Hepatocyte (in vitro differentiated cells): Measurements from ENCODE around the gene DOC2A. TPM values are rescaled to one million over a fixed set of nuclear protein-coding genes. Genes with fewer than 3 reads are reported as not detected.

Source experiments
- DNase-seq: peaks from one replicate; pipeline ENCODE4 v3.0.0-alpha.2; 2016; ENCODE audit warnings: low spot score
- H2AFZ ChIP-seq: fragments of 200-600 bp; sonication (generic); 2 replicates; pipeline ENCODE4 v1.6.0; 2016; ENCODE audit warnings: antibody characterized with exemption, mild to moderate bottlenecking
- H3K27ac ChIP-seq: fragments of 200-600 bp; sonication (generic); 2 replicates; pipeline ENCODE4 v1.5.1; 2016; ENCODE audit warnings: mild to moderate bottlenecking
- H3K27me3 ChIP-seq: fragments of 200-600 bp; sonication (generic); 2 replicates; pipeline ENCODE4 v1.6.1; 2016
- H3K36me3 ChIP-seq: fragments of 200-600 bp; sonication (generic); replicated peaks from 2 replicates; pipeline ENCODE4 v1.5.1; 2016; ENCODE audit warnings: low read depth; ENCODE audit not compliant: insufficient read depth
- H3K4me1 ChIP-seq: fragments of 200-600 bp; sonication (generic); 2 replicates; pipeline ENCODE4 v1.5.1; 2016; ENCODE audit warnings: mild to moderate bottlenecking, moderate library complexity; ENCODE audit not compliant: insufficient read depth
- H3K4me2 ChIP-seq: fragments of 200-600 bp; sonication (generic); 2 replicates; pipeline ENCODE4 v1.6.0; 2016
- H3K4me3 ChIP-seq: fragments of 200-600 bp; sonication (generic); 2 replicates; pipeline ENCODE4 v1.5.1; 2016; ENCODE audit warnings: mild to moderate bottlenecking
- H3K79me2 ChIP-seq: fragments of 200-600 bp; sonication (generic); 2 replicates; pipeline ENCODE4 v1.6.0; 2017; ENCODE audit warnings: mild to moderate bottlenecking
- H3K9me2 ChIP-seq: fragments of 200-600 bp; sonication (generic); replicated peaks from 2 replicates; pipeline ENCODE4 v1.6.0; 2017; ENCODE audit warnings: mild to moderate bottlenecking; ENCODE audit not compliant: insufficient read depth
- H3K9me3 ChIP-seq: fragments of 200-600 bp; sonication (generic); 2 replicates; pipeline ENCODE4 v1.5.1; 2016; ENCODE audit warnings: low read depth, mild to moderate bottlenecking
- H4K20me1 ChIP-seq: fragments of 200-600 bp; sonication (generic); 2 replicates; pipeline ENCODE4 v1.6.0; 2016; ENCODE audit warnings: mild to moderate bottlenecking; ENCODE audit not compliant: insufficient read depth, poor library complexity, severe bottlenecking
- CTCF ChIP-seq: fragments of 200-600 bp; sonication (generic); IDR thresholded peaks from 2 replicates; pipeline ENCODE4 v1.5.1; 2016; ENCODE audit warnings: antibody characterized with exemption, mild to moderate bottlenecking; ENCODE audit not compliant: poor library complexity
- EZH2 ChIP-seq: fragments of 200-600 bp; sonication (generic); IDR thresholded peaks from 2 replicates; pipeline ENCODE4 v1.6.1; 2016; ENCODE audit warnings: antibody characterized with exemption, mild to moderate bottlenecking, borderline replicate concordance
- EZH2phosphoT487 ChIP-seq: fragments of 200-600 bp; sonication (generic); IDR thresholded peaks from one replicate; pipeline ENCODE4 v1.6.1; 2018; ENCODE audit warnings: antibody characterized with exemption, mild to moderate bottlenecking, low read depth, moderate library complexity; ENCODE audit not compliant: unreplicated experiment, severe bottlenecking
- WGBS: methylation state at CpG from one replicate; pipeline ENCODE4 v1.1.6; 2016; ENCODE audit warnings: low lambda C conversion rate; ENCODE audit errors: missing lambda C conversion rate; 5-methylcytosine and 5-hydroxymethylcytosine counted together
- polyA plus RNA-seq: library from polyadenylated mRNA; unstranded; fragments of >200 nt; fragmentation: Nextera tagmentation; extraction: Ambion mirVana; gene quantifications from 2 replicates; pipeline ENCODE4 v1.2.1, GENCODE V29; 2016
- total RNA-seq: library from RNA; depleted of rRNA; stranded (reverse); fragments of >200 nt; gene quantifications from 2 replicates; pipeline ENCODE4 v1.2.3, GENCODE V29; 2014

The DOC2A gene
- total and polyA plus RNA-seq, 2 experiments from 2014 or later: 6.9 to 13.0 TPM

- TF ChIP-seq EZH2 (no peak), CTCF (no peak), EZH2phosphoT487 (no peak)
- Histone ChIP-seq H3K9me2 (no peaks in the 10 kb centered on the region), H3K27ac (no peak overlapping the region), H3K79me2 (no peaks in the 10 kb centered on the region), H3K4me1 (no peaks in the 10 kb centered on the region), H3K4me3 (no peak overlapping the region), H3K36me3 (no peaks in the 10 kb centered on the region), H3K9me3 (no peaks in the 10 kb centered on the region), H2AFZ (no peak overlapping the region), H3K4me2 (no peak overlapping the region), H4K20me1 (no peaks in the 10 kb centered on the region), H3K27me3 (peaks cover 2% of the 10 kb centered on the region)
- no peak for DNase-seq
- 84% methylated on average over 9 of the region's 11 CpGs for WGBS
Measured at GRCh38 chr16:30004811-30005242, 6.0 kb downstream of the DOC2A start.

- H3K9me3 ChIP-seq: no peaks in the 10 kb centered on the region
- no peak overlapping the region for H3K27ac ChIP-seq
- H3K27me3 ChIP-seq: no peaks in the 10 kb centered on the region
- H3K4me1 ChIP-seq: no peaks in the 10 kb centered on the region
- H2AFZ ChIP-seq: no peak overlapping the region
- no peaks in the 10 kb centered on the region for H3K79me2 ChIP-seq
- H4K20me1 ChIP-seq: no peaks in the 10 kb centered on the region
- H3K4me2 ChIP-seq: no peak overlapping the region
- WGBS: 89% methylated on average over 19 of the region's 19 CpGs
- H3K36me3 ChIP-seq: no peaks in the 10 kb centered on the region
- H3K9me2 ChIP-seq: no peaks in the 10 kb centered on the region
- H3K4me3 ChIP-seq: no peak overlapping the region
- TF ChIP-seq EZH2 (no peak), EZH2phosphoT487 (no peak), CTCF (no peak)
- DNase-seq: no peak
Measured at GRCh38 chr16:30004424-30004776, 6.4 kb downstream of the DOC2A start.

GRCh38 chr16:30003670-30004423 is 7.0 kb downstream of the DOC2A start:
- Histone ChIP-seq H3K27ac (no peak overlapping the region), H3K79me2 (no peaks in the 10 kb centered on the region), H3K36me3 (no peaks in the 10 kb centered on the region), H3K27me3 (no peaks in the 10 kb centered on the region), H3K4me1 (no peaks in the 10 kb centered on the region), H3K9me2 (no peaks in the 10 kb centered on the region), H4K20me1 (no peaks in the 10 kb centered on the region), H2AFZ (no peak overlapping the region), H3K9me3 (no peaks in the 10 kb centered on the region), H3K4me2 (no peak overlapping the region), H3K4me3 (no peak overlapping the region)
- 92% methylated on average over 17 of the region's 17 CpGs for WGBS
- TF ChIP-seq EZH2phosphoT487 (no peak), EZH2 (no peak), CTCF (no peak)
- DNase-seq: no peak
